ENCODE data around the gene MYBL2. TPM values are rescaled to one million over a fixed set of nuclear protein-coding genes. Genes with fewer than 3 reads are reported as not detected.

Gene MYBL2
- 2.4 and 3.5 TPM in 2 replicates for total RNA-seq
- 13.8 and 19.4 TPM in 2 replicates for polyA plus RNA-seq

GRCh38 chr20:43666376-43667328 is at the start of gene MYBL2:
Gene MYBL2, plus strand, starts transcription at chr20:43667114. Its CDS starts 170 bp downstream, at chr20:43667284.
- peak within 1 kb of the TSS; percentile 84 for H2AFZ ChIP-seq
- peaks cover 4% of the 10 kb centered on the region for H3K27me3 ChIP-seq
- TF ChIP-seq EZH2 (IDR thresholded peaks at IDR 0.05; ENCODE audit: borderline replicate concordance) (no peak), EZH2phosphoT487 (IDR thresholded peaks at IDR 0.05; ENCODE audit: low read depth, severe bottlenecking, unreplicated experiment) (no peak), CTCF (IDR thresholded peaks at IDR 0.05; ENCODE audit: poor library complexity) (no peak)
- H3K79me2 ChIP-seq, result no peaks in the 10 kb centered on the region
- peak within 1 kb of the TSS; percentile 33 for H3K4me3 ChIP-seq
- peak within 1 kb of the TSS; percentile 88 for H3K4me2 ChIP-seq
- H3K27ac ChIP-seq, result no peak within 1 kb of the TSS
- H3K36me3 ChIP-seq (replicated peaks; ENCODE audit: insufficient read depth, low read depth), result no peaks in the 10 kb centered on the region
- WGBS (ENCODE audit: low lambda C conversion rate, missing lambda C conversion rate), result 30% methylated on average over 37 of the region's 90 CpGs
- DNase-seq (ENCODE audit: low spot score), result peak; percentile 88
- H3K4me1 ChIP-seq (ENCODE audit: insufficient read depth), result peaks cover 12% of the 10 kb centered on the region
- no peaks in the 10 kb centered on the region for H3K9me2 ChIP-seq (replicated peaks; ENCODE audit: insufficient read depth)
- H3K9me3 ChIP-seq (ENCODE audit: low read depth), result no peaks in the 10 kb centered on the region
- no peaks in the 10 kb centered on the region for H4K20me1 ChIP-seq (ENCODE audit: insufficient read depth, poor library complexity, severe bottlenecking)

GRCh38 chr20:43631598-43631997 is 35.3 kb upstream of the MYBL2 start:
- Histone ChIP-seq H3K27ac (no peak overlapping the region), H3K36me3 (replicated peaks; ENCODE audit: insufficient read depth, low read depth) (no peaks in the 10 kb centered on the region), H3K4me2 (no peak overlapping the region), H3K27me3 (no peaks in the 10 kb centered on the region), H3K79me2 (no peaks in the 10 kb centered on the region), H3K9me2 (replicated peaks; ENCODE audit: insufficient read depth) (no peaks in the 10 kb centered on the region), H3K4me3 (no peak overlapping the region), H3K4me1 (ENCODE audit: insufficient read depth) (no peaks in the 10 kb centered on the region), H4K20me1 (ENCODE audit: insufficient read depth, poor library complexity, severe bottlenecking) (no peaks in the 10 kb centered on the region), H2AFZ (no peak overlapping the region), H3K9me3 (ENCODE audit: low read depth) (no peaks in the 10 kb centered on the region)
- no peak for TF ChIP-seq EZH2phosphoT487 (IDR thresholded peaks at IDR 0.05; ENCODE audit: low read depth, severe bottlenecking, unreplicated experiment)
- no peak for TF ChIP-seq EZH2 (IDR thresholded peaks at IDR 0.05; ENCODE audit: borderline replicate concordance)
- no peak for TF ChIP-seq CTCF (IDR thresholded peaks at IDR 0.05; ENCODE audit: poor library complexity)
- no peak for DNase-seq (ENCODE audit: low spot score)
- 95% methylated on average over 5 of the region's 8 CpGs for WGBS (ENCODE audit: low lambda C conversion rate, missing lambda C conversion rate)

DNA sequence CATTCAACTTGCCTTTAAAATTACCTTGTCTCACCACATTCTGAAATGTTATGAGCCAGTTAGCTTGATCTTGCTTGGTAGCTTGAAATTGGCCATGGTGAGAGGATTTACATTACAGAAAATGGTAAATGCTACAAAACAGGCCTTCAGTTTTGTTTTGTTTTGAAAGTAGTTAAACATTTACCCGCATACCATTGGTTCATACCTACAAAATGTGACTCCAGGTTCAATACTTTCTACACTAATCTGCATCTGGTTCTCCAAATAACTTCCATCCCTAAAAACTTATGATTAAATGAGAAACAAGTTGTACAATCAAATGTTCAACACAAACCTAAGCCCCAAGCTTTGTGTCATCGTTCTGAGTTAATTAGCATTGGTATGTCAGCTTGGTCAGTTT is 30.5 kb upstream of the MYBL2 start:
- Histone ChIP-seq H3K4me3 (no peak overlapping the region), H3K27ac (no peak overlapping the region), H3K79me2 (no peaks in the 10 kb centered on the region), H3K4me1 (ENCODE audit: insufficient read depth) (no peaks in the 10 kb centered on the region), H3K9me3 (ENCODE audit: low read depth) (no peaks in the 10 kb centered on the region), H3K27me3 (no peaks in the 10 kb centered on the region), H4K20me1 (ENCODE audit: insufficient read depth, poor library complexity, severe bottlenecking) (no peaks in the 10 kb centered on the region), H2AFZ (no peak overlapping the region), H3K4me2 (no peak overlapping the region), H3K36me3 (replicated peaks; ENCODE audit: insufficient read depth, low read depth) (no peaks in the 10 kb centered on the region), H3K9me2 (replicated peaks; ENCODE audit: insufficient read depth) (no peaks in the 10 kb centered on the region)
- no peak for DNase-seq (ENCODE audit: low spot score)
- WGBS (ENCODE audit: low lambda C conversion rate, missing lambda C conversion rate), result 93% methylated on average over 2 of the region's 2 CpGs
- TF ChIP-seq EZH2phosphoT487 (IDR thresholded peaks at IDR 0.05; ENCODE audit: low read depth, severe bottlenecking, unreplicated experiment) (no peak), EZH2 (IDR thresholded peaks at IDR 0.05; ENCODE audit: borderline replicate concordance) (no peak), CTCF (IDR thresholded peaks at IDR 0.05; ENCODE audit: poor library complexity) (no peak)
